GM19395 (cell line): Measurements from ENCODE around the gene ELL2.

Experiments
- ATAC-seq: cut with Tn5 transposase; IDR thresholded peaks from one replicate; pipeline ENCODE4 v1.9.1; 2021; ENCODE audit warnings: mild to moderate bottlenecking, moderate library complexity; ENCODE audit not compliant: unreplicated experiment

The ELL2 gene

DNA sequence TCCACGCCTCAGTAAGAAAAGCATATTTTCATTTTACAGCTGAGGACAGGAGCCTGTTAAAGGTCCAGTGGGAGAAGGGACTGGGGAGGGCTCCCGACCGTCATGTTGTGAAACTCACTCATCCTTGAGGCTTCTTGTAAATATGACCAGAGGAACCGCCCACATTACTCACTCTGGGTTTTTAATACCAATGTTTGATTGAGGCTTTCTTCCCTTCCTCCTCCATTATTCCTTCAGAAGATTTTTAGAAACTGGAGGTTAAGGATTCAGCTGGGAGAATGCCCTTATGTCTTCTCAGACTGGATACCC lies 77.7 kb downstream of the ELL2 start:
- ATAC-seq: peak; percentile 55

- ATAC-seq: peak; percentile 51
Measured at GRCh38 chr5:95883185-95884016, 78.2 kb downstream of the ELL2 start.

- ATAC-seq: no peak
Measured at GRCh38 chr5:95881833-95882232, 79.8 kb downstream of the ELL2 start.

- no peak for ATAC-seq
Measured at GRCh38 chr5:95880081-95880926, 81.3 kb downstream of the ELL2 start.

- no peak for ATAC-seq
Measured at GRCh38 chr5:95879661-95880060, 82.0 kb downstream of the ELL2 start.

GRCh38 chr5:95878417-95879323 lies 83.0 kb downstream of the ELL2 start:
- ATAC-seq: no peak

- no peak for ATAC-seq
Measured at GRCh38 chr5:95876782-95877181, 84.9 kb downstream of the ELL2 start.

- no peak for ATAC-seq
Measured at GRCh38 chr5:95874246-95874645, 87.4 kb downstream of the ELL2 start.

- no peak for ATAC-seq
Measured at GRCh38 chr5:95873351-95873750, 88.3 kb downstream of the ELL2 start.

GRCh38 chr5:95872346-95873268 lies 89.0 kb downstream of the ELL2 start:
- no peak for ATAC-seq

GRCh38 chr5:95871146-95871806 lies 90.4 kb downstream of the ELL2 start:
- no peak for ATAC-seq

- peak; percentile 71 for ATAC-seq
Measured at GRCh38 chr5:95870105-95870672, 91.5 kb downstream of the ELL2 start.

DNA sequence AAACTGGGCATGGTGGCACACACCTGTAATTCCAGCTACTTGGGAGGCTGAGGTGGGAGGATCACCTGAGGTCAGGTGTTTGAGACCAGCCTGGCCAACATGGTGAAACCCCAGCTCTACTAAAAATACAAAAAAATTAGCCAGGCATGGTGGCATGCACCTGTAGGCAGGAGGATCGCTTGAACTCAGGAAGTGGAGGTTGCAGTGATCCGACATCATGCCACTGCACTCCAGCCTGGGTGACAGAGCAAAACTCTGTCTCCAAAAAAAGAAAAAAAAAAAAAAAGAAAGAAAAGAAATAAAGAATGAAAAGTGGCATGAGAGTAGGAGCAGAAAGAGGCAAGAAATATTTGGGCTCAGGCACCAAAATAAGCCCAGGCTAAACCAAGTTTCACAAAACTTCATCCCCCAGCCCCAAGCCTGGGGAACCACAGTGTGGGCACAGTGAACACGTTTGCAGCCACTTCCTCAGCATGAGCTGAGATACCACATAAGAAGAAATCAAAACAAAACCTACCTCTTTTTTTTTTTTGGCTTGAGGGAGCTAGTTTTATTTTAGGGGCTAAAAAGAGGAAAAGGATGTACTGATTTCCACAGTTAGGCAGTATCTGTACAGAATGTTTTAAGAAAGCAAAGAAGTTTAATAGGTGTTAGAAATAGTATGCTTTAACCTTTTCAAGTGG lies 92.3 kb downstream of the ELL2 start:
- ATAC-seq: peak; percentile 52

DNA sequence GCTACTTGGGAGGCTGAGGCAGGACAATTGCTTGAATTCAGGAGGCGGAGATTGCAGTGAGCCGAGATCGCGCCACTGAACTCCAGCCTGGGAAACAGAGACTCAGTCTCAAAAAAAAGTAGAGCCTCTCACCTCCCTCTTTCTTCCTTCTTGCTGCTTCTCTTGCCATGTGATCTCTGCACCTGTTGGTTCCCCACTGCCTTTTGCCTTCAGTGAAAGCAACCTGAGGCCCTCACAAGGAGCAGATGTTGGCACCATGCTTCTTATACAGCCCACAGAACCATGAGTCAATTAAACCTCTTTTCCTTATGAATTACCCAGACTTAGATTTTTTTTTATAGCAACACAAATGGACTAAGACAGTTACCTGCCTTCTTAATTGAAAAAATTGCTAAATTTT lies 93.5 kb downstream of the ELL2 start:
- ATAC-seq: no peak

DNA sequence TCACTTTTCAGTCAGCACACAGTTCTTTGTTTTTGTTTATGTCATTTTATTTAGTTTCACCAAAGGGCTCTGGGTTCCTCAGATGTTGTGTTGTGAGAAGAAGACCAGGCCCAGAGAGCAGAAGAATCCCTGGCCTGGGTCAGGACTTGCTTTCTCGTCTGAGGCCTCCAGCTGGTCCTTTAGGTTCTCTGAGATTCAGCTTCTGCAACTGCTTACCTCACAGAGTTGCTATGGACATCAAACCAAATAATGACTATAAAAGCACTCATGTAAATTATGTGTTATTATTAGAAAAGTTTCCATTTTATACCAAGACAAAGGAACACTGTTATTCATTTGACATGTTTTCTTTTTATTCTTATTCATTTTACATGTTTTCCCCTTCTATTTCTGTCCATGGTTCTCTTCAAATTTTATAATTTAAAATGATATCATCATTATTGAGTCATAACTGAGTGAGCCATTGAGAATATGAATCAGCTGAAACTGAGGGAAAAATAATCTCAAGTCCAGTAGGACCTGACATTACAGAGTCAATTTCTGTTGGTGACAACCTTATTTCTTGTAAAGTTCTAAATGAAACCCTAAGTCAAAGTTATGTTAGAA lies 95.1 kb downstream of the ELL2 start:
- ATAC-seq: no peak

DNA sequence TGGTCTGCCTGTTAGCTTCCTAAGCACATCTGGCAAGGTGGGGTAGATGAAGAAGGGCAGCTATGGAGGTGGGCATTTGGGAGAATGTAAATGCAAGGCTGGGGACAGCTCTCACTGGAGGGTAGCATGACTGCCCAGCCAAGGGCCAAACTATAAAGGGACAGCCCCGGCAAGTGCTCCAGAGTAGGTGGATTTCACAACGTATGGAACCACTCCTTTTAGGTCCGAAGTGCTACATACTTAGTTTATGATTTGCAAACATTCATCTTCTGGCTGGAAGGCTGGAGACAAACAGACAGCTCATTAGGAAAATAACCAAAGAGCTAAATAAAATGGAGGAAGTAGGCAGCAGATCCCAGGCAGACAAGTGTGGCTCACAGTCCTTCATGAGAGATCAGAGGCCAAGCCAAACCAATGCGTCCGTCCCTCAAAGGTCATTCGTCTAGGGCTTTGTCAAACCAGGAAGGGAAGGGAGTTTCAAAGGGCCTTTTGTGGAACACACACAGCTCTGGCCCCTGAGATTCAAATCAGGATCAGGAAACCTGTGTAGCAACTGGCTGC lies 96.6 kb downstream of the ELL2 start:
- no peak for ATAC-seq

DNA sequence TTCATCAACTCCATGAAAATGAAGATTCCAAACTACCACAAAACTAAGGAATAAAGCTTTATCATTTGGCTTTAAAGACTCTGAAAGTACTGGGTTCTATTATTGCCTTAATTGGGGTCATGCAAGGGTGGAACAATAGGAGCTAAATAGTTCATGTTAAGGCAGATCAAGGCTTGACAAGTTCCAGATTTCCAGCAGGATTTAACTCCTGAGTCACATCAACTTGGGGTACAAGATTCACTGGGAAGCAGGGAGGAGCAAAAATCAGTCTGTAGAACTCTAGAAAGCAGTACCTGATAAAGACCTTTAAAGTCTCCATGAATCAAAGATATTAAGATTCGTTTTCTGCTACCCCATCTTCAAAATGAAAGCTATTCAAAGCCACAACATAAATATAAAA lies 97.2 kb downstream of the ELL2 start:
- no peak for ATAC-seq

DNA sequence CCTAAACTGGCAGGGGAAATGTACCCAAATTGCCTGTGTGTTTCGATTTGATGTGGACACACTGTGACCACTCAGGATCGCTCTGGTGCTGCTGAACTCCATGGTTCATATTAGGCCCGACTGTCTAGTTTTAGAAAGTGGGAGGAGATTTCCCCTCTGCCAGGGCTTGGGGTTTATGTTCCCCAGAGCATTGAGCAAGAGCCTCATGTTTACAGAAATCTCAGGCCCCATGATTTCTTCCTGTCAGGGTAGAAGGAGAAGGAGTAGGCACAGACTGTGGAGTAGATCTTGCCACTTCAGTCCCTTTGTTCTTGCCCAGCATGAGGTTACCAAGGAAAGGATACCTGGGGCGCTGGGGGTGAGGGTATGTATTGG lies 98.3 kb downstream of the ELL2 start:
- no peak for ATAC-seq
